GM18517 (cell line): Measurements from ENCODE around the gene CACNA1D.
"Not testable (repeated sequence)": the region's sequence is repeated elsewhere in the genome, so short reads cannot be mapped to it uniquely, and the experiment has no call there.

Experiments used
- ATAC-seq: cut with Tn5 transposase; IDR thresholded peaks from one replicate; pipeline ENCODE4 v1.9.1; 2021; ENCODE audit warnings: mild to moderate bottlenecking, moderate library complexity; ENCODE audit not compliant: unreplicated experiment

CACNA1D gene

DNA sequence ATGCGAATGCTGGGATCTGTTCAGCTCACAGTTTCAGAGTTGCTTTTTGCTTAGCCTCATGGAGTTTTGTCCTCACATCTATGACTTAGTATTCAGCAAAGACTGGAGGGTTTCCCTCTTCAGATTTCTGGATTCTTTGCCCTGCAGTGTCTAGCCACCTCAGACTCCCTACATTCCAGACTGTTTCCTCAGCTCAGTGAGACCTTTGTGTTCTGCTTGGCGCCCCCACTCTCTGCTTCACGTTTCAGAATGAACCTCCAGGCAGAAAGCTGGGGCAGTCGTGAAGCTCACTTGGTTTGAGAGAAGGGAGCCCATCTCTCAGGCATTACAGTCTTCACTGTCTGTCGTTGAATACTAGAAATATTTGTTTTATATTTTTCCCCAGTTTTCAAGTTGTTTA, 118.1 kb downstream of the CACNA1D start:
- ATAC-seq, result no peak

GRCh38 chr3:53613125-53613524, 118.7 kb downstream of the CACNA1D start:
- no peak for ATAC-seq

GRCh38 chr3:53614307-53614706, 119.9 kb downstream of the CACNA1D start:
- no peak for ATAC-seq

- ATAC-seq, result no peak
Measured at GRCh38 chr3:53616321-53616720, 121.9 kb downstream of the CACNA1D start.

DNA sequence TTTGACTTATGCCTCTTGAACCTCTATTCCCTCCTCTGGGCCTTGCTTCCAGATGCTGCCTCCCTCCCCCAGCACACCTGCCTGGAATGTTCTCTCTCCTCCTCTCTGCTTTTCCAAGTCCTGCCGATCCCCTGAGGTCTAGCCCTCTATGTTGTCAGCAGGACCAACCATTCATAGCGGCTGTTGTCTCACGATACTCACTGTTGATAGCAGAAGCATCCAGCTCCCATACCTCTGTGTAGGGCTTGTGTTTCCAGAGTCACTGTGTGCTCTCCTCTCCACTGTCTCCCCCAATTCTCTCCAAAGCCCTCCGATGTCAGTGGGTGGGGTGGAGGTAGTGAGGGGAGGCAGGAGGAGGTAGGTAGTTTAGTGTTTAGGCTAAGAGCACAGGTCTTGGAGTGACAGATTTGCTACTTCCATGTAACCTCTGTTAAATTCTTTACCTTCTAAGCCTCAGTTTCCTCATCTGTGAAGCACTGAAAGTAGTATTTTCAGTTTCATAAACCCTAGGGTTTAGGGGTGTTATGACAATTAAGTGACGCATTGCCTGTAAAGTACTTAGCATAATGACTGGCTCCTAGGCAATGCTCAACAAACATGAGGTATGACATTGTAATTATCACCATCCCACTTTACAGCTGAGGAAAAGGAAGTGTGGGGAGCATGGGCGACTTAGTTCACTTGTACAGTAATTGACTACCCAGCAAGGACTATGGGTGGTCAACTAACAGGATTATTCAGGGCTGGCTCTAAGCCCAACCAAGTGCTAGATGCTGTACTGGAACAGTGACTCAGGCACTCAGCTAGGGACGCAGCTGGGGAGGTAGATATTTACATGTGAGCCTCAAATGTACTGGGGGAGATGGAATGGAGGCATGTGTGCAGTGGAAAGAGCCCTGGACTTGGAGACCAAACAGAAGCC, 122.8 kb downstream of the CACNA1D start:
- ATAC-seq, result no peak

DNA sequence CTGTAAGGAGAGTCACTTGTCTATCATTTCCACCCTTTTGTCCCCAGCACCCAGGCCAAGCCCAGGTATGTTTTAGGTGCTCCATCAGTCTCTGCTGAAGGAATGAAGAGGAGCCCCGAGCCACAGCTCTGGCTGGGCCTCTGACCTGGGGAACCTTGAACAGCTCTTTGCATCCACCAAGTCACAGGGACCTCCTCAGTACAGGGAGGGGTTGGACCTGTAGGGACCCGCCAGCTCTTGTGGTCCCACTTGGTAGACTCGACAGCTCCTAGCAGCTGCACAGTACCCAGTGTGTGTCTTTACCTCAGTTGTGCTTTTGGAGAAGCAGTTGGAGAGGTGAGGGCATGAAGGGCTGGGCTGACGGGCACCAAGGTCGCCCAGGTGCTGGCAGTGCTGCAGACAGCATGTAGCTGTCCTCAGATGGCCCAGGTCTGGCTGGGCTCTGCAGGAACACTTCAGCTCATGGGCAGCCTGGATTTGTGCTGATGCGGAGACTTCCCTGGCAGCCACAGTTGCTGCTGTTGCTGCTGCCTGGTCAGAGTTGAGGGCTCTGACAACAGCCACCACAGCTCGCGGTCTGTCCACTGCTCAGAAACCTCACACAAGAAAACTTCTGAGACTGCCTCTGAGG, 123.6 kb downstream of the CACNA1D start:
- ATAC-seq, result no peak

GRCh38 chr3:53618524-53618906, 124.1 kb downstream of the CACNA1D start:
- no peak for ATAC-seq

- ATAC-seq, result no peak
Measured at GRCh38 chr3:53618936-53619335, 124.5 kb downstream of the CACNA1D start.

DNA sequence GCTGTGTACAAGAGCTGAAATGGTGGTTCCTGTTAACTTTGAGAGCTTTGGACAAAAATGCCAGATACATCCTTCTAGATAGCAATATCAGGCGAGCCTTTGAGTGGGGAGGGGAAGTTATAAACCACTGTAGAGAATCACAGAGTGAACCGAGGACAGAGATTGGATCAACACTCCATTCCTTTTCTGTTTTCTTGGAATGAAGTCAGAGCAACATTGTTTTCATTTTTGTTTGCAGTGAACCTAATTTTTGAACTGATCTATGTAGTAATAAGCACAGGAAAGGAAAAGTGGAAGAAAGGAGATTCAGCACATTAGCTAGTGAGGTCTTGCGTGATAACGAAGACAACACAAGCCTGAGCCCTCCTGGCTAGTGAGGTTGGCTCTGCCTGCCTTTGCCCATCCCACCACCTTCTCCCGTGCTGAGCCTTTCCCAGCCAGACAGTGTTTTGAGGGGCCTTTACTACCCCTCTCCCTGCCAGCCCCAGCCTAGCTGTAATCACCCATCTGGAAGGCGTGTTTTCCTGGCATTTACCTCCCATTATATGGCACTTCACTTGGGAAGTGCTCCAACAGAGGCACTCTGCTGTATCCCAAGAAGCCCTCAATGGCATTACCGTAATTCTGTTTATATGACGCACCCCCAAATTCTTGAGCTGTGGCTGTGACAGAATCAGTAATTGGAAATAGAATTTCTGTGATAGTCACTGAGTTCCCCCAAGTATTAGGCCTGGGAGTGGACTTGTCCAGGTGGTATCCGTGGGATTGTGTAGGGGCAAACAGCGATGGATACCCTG, 129.8 kb downstream of the CACNA1D start:
- ATAC-seq, result no peak

DNA sequence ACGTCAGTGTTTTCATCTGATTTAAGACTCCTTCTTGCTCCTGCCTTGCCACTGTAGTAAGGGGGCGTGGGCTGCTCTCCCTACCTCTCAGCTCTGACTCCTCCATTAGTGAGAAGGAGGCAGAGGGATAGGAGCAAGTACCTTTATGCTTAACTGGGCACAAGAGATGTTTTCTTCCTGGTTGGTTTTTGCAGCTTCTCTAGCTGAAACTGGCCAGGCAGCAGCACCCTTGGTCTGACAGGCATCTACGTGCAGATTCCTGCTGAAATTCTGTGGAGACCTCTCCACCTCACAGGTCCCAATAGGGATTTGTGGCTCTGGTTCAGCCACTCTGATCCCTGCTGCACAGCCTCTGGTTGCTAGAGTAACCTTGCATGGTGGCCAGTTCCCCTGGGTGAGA, 132.5 kb downstream of the CACNA1D start:
- no peak for ATAC-seq

DNA sequence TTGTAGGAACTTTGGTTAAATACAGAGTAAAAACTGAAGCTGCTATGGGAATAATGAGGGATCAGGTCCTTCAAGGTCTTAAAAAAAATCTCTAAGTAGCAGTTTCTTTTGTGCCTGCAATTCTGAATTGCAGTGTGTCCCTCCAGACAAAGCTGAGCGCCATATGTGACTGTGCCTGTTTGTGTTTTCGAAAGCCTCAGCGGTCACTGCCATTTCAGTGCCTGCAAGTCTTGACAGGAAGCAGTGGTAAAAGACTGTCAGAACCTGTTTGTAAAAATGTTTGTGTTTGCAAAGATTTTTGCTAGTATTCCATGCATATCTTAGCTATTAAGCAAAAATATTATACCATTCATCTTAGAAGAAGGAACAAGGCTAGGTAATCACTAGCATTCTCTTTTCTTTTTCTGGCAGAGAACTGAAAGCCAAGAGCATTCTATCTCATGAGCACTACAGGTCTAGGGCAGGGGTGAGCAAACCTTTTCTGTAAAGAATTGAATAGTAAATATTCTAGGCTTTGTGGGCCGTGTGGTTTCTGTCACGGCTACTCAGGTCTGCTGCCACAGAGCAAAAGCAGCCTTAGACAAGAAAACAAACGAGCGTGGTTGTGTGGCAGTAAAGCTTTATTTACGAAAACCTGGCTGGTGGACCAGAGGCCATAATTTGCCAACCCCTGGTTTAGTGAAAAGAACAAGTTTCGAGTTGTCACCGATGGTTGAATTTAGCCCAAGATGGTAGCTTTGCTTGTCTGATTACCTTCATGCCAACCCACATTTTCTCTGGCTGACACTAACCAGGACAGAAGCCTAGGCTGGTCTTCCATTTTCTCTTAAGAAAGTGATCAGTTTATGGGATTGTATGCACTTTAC, 134.4 kb downstream of the CACNA1D start:
- no peak for ATAC-seq

DNA sequence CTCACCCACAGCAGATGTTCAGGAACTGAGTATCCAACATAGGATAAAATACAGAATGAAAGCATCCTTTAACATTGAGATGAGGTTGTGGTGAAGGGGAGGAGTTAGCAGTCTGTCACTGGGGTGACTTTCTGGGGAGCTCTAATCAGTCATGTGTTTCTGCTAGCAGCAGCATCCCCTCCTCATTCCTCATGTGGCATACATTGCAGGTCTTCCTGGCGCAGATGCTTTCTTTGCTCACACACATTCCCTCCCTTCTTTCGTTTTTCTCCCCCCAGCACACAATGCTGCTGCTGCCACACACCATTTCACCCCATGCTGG, 135.0 kb downstream of the CACNA1D start:
- ATAC-seq, result no peak

DNA sequence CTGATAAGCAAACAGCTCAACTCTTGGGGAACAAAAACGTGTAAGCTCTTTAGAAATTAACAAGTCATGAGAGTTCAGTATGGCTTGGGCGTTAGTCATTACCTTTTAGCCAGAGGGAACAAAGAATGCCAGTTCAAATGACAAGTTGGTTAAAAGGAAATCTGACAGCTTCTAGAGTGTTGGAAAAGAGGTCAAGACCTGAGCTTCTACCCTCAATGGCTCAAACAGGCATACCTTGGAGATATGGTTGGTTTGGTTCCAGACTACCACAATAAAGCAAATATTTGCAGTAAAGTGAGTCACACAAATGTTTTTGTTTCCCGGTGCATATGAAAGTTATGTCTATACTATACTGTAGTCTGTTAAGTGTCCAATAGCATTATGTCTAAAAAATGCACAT, 136.1 kb downstream of the CACNA1D start:
- ATAC-seq, result no peak

DNA sequence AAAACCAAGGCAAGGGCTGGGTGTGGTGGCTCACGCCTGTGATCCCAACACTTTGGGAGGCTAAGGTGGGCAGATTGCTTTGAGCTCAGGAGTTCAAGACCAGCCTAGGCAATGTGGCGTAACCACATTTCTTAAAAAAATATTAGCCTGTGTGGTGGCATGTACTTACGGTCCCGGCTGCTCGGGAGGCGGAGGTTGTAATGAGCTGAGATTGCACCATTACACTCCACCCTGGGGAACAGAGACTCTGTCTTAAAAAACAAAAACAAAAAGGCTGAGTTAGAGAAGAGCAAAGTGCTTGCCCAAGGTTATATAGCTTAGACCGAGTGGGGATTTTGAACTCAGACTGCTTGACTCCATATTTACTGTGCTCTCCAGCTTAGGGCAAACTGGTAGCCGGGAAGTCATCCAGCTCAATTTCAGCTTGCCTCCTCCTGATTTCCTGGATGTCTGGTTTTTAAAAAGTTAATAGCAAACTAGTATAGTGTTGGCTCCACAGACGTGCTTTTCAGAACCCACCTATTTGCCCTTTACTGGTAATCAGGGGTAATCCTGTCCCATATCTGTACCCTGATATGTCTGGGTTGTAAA, 138.9 kb downstream of the CACNA1D start:
- ATAC-seq, result no peak

GRCh38 chr3:53635041-53635440, 140.6 kb downstream of the CACNA1D start:
- ATAC-seq, result no peak

DNA sequence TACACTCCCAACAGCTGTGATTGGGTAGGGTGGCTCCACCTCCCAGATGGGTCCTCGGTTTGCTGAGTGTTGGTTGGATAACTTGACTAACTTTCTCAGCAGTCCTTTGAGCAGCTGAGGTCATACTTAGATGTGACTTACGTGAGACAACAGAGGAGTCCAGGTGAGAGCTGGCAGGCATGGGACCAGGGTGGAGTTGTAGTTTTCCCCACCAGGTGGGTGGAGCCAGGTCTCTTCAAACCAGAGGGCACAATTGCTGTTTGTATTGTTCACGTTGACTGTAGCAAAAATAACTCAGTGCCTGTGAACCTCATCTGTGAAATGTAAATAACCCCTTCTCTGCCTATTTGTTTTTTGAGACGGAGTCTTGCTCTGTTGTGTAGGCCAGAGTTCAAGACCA, 144.4 kb downstream of the CACNA1D start:
- not testable (repeated sequence) for ATAC-seq

DNA sequence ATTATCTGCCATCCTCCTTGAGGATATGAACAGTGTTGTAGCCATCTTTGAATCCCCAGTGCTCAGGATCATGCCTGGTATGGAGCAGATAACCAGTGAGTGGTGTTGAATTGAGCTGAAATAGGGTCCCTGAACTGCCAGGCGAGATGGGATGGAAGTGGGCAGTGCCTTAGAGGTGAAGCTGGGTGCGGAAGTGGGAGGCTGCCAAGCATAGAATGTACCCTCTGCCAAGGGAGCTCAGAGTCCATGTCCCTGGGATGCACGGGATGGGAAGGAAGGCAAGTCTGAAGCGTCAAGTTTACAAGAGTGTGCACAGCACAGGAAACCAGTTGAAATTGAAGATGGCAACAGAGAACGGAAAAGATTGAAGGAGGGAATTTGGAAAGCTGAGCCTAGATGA, 147.0 kb downstream of the CACNA1D start:
- ATAC-seq, result no peak

DNA sequence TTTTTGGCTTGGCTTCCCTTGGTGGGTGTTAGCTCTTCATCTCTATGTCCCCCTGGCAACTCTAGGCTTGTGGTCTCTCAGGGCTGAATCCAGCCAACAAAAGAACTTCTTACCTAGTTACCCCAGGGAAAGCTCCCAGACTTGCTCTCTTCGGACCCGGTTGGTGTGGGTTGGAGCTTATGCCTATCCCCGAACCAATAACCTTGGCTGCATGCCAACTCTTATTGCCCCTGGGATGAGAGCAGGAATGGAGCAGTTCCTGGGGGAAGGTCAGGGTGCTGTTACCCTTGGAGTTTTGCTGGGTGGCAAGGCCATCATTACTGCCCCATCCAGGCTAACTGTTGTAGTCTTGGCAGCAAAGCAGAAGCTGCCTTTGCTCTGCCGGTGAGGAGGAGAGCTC, 147.8 kb downstream of the CACNA1D start:
- ATAC-seq, result no peak

DNA sequence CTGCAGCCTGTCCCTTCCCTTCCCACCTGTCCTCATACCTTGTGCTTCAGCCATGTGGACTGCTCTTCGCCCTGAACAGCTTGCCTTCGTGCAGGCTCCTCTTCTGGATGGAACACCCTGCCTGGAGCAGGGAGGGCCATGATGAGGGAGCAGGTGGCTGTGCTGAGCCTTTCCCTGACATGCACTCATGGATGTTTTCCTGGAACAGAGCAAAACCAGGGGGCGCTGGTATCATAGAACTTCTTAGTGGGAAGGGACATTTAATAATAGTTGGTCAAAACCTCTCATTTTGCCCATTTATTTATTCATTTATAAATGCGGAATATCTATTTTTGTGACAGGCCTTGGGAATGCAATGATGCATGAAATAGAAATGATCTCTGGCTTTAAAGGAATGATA, 149.3 kb downstream of the CACNA1D start:
- no peak for ATAC-seq

DNA sequence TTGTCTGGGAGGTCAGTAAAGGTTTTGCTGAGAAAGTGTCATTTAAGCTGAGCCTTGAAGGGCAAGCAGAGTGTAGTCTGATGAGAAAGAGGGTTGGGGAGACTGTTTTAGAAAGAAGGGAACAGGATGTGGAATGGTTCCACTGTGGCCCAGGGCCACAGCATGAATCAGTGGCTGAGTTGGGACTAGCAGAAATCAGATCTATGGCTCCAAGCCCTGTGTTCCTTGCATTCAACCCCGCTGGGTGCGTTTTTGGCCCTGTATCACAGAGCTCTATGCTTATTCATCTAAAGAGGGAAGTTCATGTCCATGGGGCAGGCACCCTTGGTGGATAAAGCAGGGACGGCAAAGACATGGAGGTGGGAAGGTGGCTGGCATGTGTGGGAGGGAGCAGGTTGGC, 151.3 kb downstream of the CACNA1D start:
- no peak for ATAC-seq
